H9 (cell line): ENCODE measurements around the gene FEN1. TPM values are rescaled to one million over a fixed set of nuclear protein-coding genes. Genes with fewer than 3 reads are reported as not detected.

Source experiments
- DNase-seq: peaks from one replicate; pipeline ENCODE4 v3.0.0-alpha.2; 2017
- H2AFZ ChIP-seq: one replicate; pipeline ENCODE4 v1.6.1; 2013; ENCODE audit warnings: mild to moderate bottlenecking, low read length, control low read depth, moderate library complexity
- H2AK5ac ChIP-seq: 2 replicates; pipeline ENCODE4 v1.6.1; 2013; ENCODE audit warnings: low read length, control low read depth, mixed read lengths; ENCODE audit not compliant: insufficient read length
- H2BK120ac ChIP-seq: one replicate; pipeline ENCODE4 v1.6.1; 2013; ENCODE audit warnings: low read depth, mild to moderate bottlenecking, low read length, control low read depth, inconsistent platforms; ENCODE audit not compliant: poor library complexity, severe bottlenecking
- H2BK12ac ChIP-seq: 2 replicates; pipeline ENCODE4 v1.6.1; 2013; ENCODE audit warnings: low read length, control low read depth, mixed read lengths, low read depth; ENCODE audit not compliant: insufficient read length
- H2BK15ac ChIP-seq: 2 replicates; pipeline ENCODE4 v1.6.1; 2013; ENCODE audit warnings: low read depth, low read length, control low read depth
- H2BK20ac ChIP-seq: one replicate; pipeline ENCODE4 v1.6.1; 2013; ENCODE audit warnings: low read depth, mild to moderate bottlenecking, low read length, control low read depth, inconsistent platforms; ENCODE audit not compliant: poor library complexity, severe bottlenecking
- H2BK5ac ChIP-seq: 2 replicates; pipeline ENCODE4 v1.6.1; 2013; ENCODE audit warnings: low read length, control low read depth, mixed read lengths; ENCODE audit not compliant: insufficient read length
- H3K14ac ChIP-seq: 2 replicates; pipeline ENCODE4 v1.6.1; 2013; ENCODE audit warnings: low read length, control low read depth; ENCODE audit not compliant: insufficient read depth
- H3K18ac ChIP-seq: 2 replicates; pipeline ENCODE4 v1.6.1; 2013; ENCODE audit warnings: low read depth, mild to moderate bottlenecking, mixed read lengths, low read length, control low read depth; ENCODE audit not compliant: insufficient read length
- H3K23ac ChIP-seq: 2 replicates; pipeline ENCODE4 v1.6.1; 2013; ENCODE audit warnings: low read length, control low read depth, mixed read lengths, low read depth; ENCODE audit not compliant: insufficient read length
- H3K23me2 ChIP-seq: 2 replicates; pipeline ENCODE4 v1.6.1; 2013; ENCODE audit warnings: low read depth, mild to moderate bottlenecking, mixed read lengths, low read length, control low read depth; ENCODE audit not compliant: insufficient read length, poor library complexity, severe bottlenecking
- H3K27ac ChIP-seq: 2 replicates; pipeline ENCODE4 v1.5.1; 2013; ENCODE audit warnings: low read length, control low read depth, mixed read lengths, low read depth; ENCODE audit not compliant: insufficient read length
- H3K27me3 ChIP-seq: 2 replicates; pipeline ENCODE4 v1.6.1; 2013; ENCODE audit warnings: low read length, control low read depth, inconsistent platforms; ENCODE audit not compliant: insufficient read depth
- H3K4ac ChIP-seq: 2 replicates; pipeline ENCODE4 v1.6.1; 2013; ENCODE audit warnings: low read depth, mild to moderate bottlenecking, control low read depth, inconsistent platforms, low read length, moderate library complexity
- H3K4me1 ChIP-seq: 2 replicates; pipeline ENCODE4 v1.6.1; 2013; ENCODE audit warnings: low read length, control low read depth, inconsistent platforms; ENCODE audit not compliant: insufficient read depth
- H3K4me2 ChIP-seq: 2 replicates; pipeline ENCODE4 v1.6.1; 2013; ENCODE audit warnings: low read length, control low read depth, mixed read lengths; ENCODE audit not compliant: insufficient read length, insufficient read depth
- H3K56ac ChIP-seq: 2 replicates; pipeline ENCODE4 v1.6.1; 2013; ENCODE audit warnings: low read depth, mild to moderate bottlenecking, mixed read lengths, low read length, control low read depth; ENCODE audit not compliant: insufficient read length
- H3K79me1 ChIP-seq: 2 replicates; pipeline ENCODE4 v1.6.1; 2013; ENCODE audit warnings: low read depth, mild to moderate bottlenecking, moderate library complexity, low read length, control low read depth, inconsistent platforms; ENCODE audit not compliant: insufficient read depth, poor library complexity, severe bottlenecking
- H3K79me2 ChIP-seq: 2 replicates; pipeline ENCODE4 v1.6.1; 2013; ENCODE audit warnings: low read length, control low read depth, inconsistent platforms; ENCODE audit not compliant: insufficient read depth
- H3K9ac ChIP-seq: 2 replicates; pipeline ENCODE4 v1.6.1; 2013; ENCODE audit warnings: low read length, control low read depth, mixed read lengths; ENCODE audit not compliant: insufficient read length; ENCODE audit errors: extremely low read depth
- H3K9me3 ChIP-seq: one replicate; pipeline ENCODE4 v1.6.1; 2013; ENCODE audit warnings: low read depth, low read length, inconsistent platforms; ENCODE audit not compliant: control insufficient read depth
- H3T11ph ChIP-seq: one replicate; pipeline ENCODE4 v1.6.1; 2013; ENCODE audit warnings: mild to moderate bottlenecking, low read length, control low read depth, inconsistent platforms
- H4K20me1 ChIP-seq: one replicate; pipeline ENCODE4 v1.6.1; 2013; ENCODE audit not compliant: control insufficient read depth, insufficient read length, insufficient read depth
- H4K5ac ChIP-seq: 2 replicates; pipeline ENCODE4 v1.6.1; 2013; ENCODE audit warnings: low read depth, mild to moderate bottlenecking, mixed read lengths, low read length, control low read depth; ENCODE audit not compliant: insufficient read length
- H4K8ac ChIP-seq: replicated peaks from 2 replicates; pipeline ENCODE4 v1.6.1; 2013; ENCODE audit warnings: low read length, control low read depth, mixed read lengths, low read depth; ENCODE audit not compliant: insufficient read length
- H4K91ac ChIP-seq: 2 replicates; pipeline ENCODE4 v1.6.1; 2013; ENCODE audit warnings: low read depth, mild to moderate bottlenecking, moderate library complexity, mixed read lengths, low read length, control low read depth; ENCODE audit not compliant: insufficient read length
- H3K27ac Mint-ChIP-seq, 3 experiments: 2 replicates in 2 of 3; 3 replicates in 1 of 3; pipeline ENCODE4 v1.8.0; 2020 to 2021; ENCODE audit warnings: mixed read lengths in 3 of 3, mild to moderate bottlenecking in 1 of 3, moderate library complexity in 1 of 3
- H3K27me3 Mint-ChIP-seq: 2 replicates; pipeline ENCODE4 v1.8.0; 2021; ENCODE audit warnings: low read depth, mild to moderate bottlenecking, moderate library complexity, mixed read lengths
- H3K36me3 Mint-ChIP-seq, 3 experiments: 2 replicates in 2 of 3; 3 replicates in 1 of 3; pipeline ENCODE4 v1.8.0; 2020 to 2021; ENCODE audit warnings: low read depth in 3 of 3, mixed read lengths in 3 of 3; ENCODE audit not compliant: insufficient read depth in 1 of 3
- H3K4me1 Mint-ChIP-seq, 2 experiments: 2 replicates each; pipeline ENCODE4 v1.8.0; 2020; ENCODE audit warnings: mixed read lengths in 2 of 2
- H3K4me3 Mint-ChIP-seq, 2 experiments: 2 replicates in 1 of 2; 3 replicates in 1 of 2; pipeline ENCODE4 v1.8.0; 2020 to 2021; ENCODE audit warnings: mild to moderate bottlenecking in 2 of 2, mixed read lengths in 2 of 2, moderate library complexity in 1 of 2
- H3K9me3 Mint-ChIP-seq, 2 experiments: 2 replicates in 1 of 2; 3 replicates in 1 of 2; pipeline ENCODE4 v1.8.0; 2020; ENCODE audit warnings: mild to moderate bottlenecking in 2 of 2, mixed read lengths in 2 of 2, moderate library complexity in 1 of 2
- CTCF ChIP-seq: fragments of 200-600 bp; sonication (generic); conservative IDR thresholded peaks from 3 replicates; pipeline ENCODE4 v1.8.0; 2021; ENCODE audit warnings: antibody characterized with exemption, mild to moderate bottlenecking
- WGBS: extraction: QIAGEN DNeasy Blood & Tissue Kit; methylation state at CpG from one replicate; pipeline ENCODE4 v1.1.7; 2013; ENCODE audit warnings: missing lambda C conversion rate, low lambda C conversion rate, mixed read lengths; ENCODE audit not compliant: insufficient read length; ENCODE audit errors: extremely low coverage; 5-methylcytosine and 5-hydroxymethylcytosine counted together
- total RNA-seq: library from RNA; stranded (reverse); gene quantifications from 2 replicates; pipeline ENCODE4 v1.2.1, GENCODE V29; 2021

The FEN1 gene
- total RNA-seq, 1 experiment from 2014 or later = 114 TPM

GRCh38 chr11:61795876-61796526 lies 3.3 kb downstream of the FEN1 start:
- Histone ChIP-seq H3K4me2 (no peak overlapping the region), H3K9me3 (no peaks in the 10 kb centered on the region), H2BK20ac (no peak overlapping the region), H3K27ac (no peak overlapping the region), H2BK15ac (no peak overlapping the region), H4K91ac (no peak overlapping the region), H2BK12ac (no peak overlapping the region), H2AK5ac (no peak overlapping the region), H4K20me1 (no peaks in the 10 kb centered on the region), H3K79me1 (peaks cover 5% of the 10 kb centered on the region), H3K23me2 (peaks cover 3% of the 10 kb centered on the region), H2BK5ac (no peak overlapping the region), H3K9ac (no peak overlapping the region), H3T11ph (no peak overlapping the region), H4K8ac (no peak overlapping the region), H4K5ac (no peak overlapping the region), H3K4me1 (no peaks in the 10 kb centered on the region), H3K14ac (no peak overlapping the region), H2BK120ac (no peak overlapping the region), H3K56ac (no peak overlapping the region), H3K23ac (no peak overlapping the region), H3K27me3 (no peaks in the 10 kb centered on the region), H2AFZ (no peak overlapping the region), H3K4ac (no peak overlapping the region), H3K79me2 (peaks cover 16% of the 10 kb centered on the region; the same call in 1 of the 2 replicates), H3K18ac (no peak overlapping the region)
- TF ChIP-seq CTCF = no peak
- Mint-ChIP-seq H3K27ac (peak overlapping the region in 1 of 3 experiments; percentile 86; a peak in 3 of 7 replicates), H3K4me1 (peaks cover 24 to 30% of the 10 kb centered on the region in 2 experiments), H3K9me3 (no peaks in the 10 kb centered on the region), H3K4me3 (no peak overlapping the region), H3K27me3 (no peaks in the 10 kb centered on the region; the same call in 1 of the 2 replicates), H3K36me3 (peaks cover 22 to 61% (median 48%) of the 10 kb centered on the region in 3 experiments)
- WGBS = no CpG with 5 or more reads among the region's 18 CpGs
- no peak for DNase-seq
